ENCODE results near the gene XYLT1. TPM values are rescaled to one million over a fixed set of nuclear protein-coding genes. Genes with fewer than 3 reads are reported as not detected.

The XYLT1 gene
- total and polyA plus RNA-seq, 2 of the 8 experiments (the other 6 are each of a cell fraction or from before 2014, with no cell fraction given) = 6.6 to 25.4 TPM

DNA sequence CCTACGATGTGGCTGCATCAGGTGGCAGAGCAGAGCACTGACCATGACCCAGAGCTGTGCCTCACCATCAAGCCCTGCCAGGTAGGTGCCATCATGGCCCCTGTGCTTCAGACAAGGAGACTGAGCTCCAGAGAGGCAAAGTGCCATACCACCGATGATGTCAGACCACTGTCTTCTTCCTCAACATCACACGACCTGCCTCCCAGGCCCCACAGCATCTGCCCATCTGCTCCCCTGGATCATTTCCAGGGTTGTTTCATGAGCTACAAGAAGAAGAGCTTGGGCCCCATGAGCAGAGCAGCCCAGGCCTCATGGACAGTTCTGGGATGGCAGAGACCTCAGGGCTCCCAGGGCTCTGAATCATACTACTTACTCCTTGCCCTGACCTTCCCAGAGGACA is 9.9 kb downstream of the XYLT1 start:
- CTCF ChIA-PET (ENCODE audit: partially characterized antibody) = interaction anchor here (1.0 kb wide), 1 partner anchor 261 kb away, joined by 3 read pairs; no protein-coding TSS in a partner anchor
- H2BK120ac ChIP-seq (replicated peaks; ENCODE audit: low read depth, low read length) = no peak overlapping the region
- no peak overlapping the region for H3K4me2 ChIP-seq (ENCODE audit: insufficient read depth in 1 of 2, low read depth in 2 of 2, low read length in 2 of 2)
- H3K36me3 ChIP-seq (ENCODE audit: control insufficient read depth in 2 of 4, insufficient read depth in 4 of 4, low read length in 3 of 4) = no peaks in the 10 kb centered on the region
- H3K14ac ChIP-seq (ENCODE audit: insufficient read length) = no peak overlapping the region
- H2AFZ ChIP-seq (ENCODE audit: low read length) = no peak overlapping the region
- no peak overlapping the region for H4K8ac ChIP-seq (ENCODE audit: extremely low read depth, insufficient read depth, low read length)
- no peak overlapping the region for H3K9ac ChIP-seq (replicated peaks in 1 of 4; ENCODE audit: extremely low read depth in 1 of 4, low read depth in 3 of 4, low read length in 3 of 4)
- H2BK12ac ChIP-seq (ENCODE audit: low read depth, low read length) = peak overlapping the region; percentile 65; the same call in 1 of the 2 replicates
- DNase-seq (ENCODE audit: low read depth in 1 of 2, low spot score in 2 of 2) = no peak
- H2BK20ac ChIP-seq (ENCODE audit: low read length) = no peak overlapping the region
- no peaks in the 10 kb centered on the region for H3K9me3 ChIP-seq (ENCODE audit: insufficient read depth in 2 of 2, low read depth in 1 of 2, low read length in 1 of 2)
- H3K4me1 ChIP-seq (replicated peaks in 1 of 4; ENCODE audit: control insufficient read depth in 3 of 4, insufficient read depth in 4 of 4, low read length in 3 of 4) = peaks cover 3 to 29% (median 15%) of the 10 kb centered on the region in 4 experiments; a peak in 6 of 7 replicates
- 0 out of 2 replicates have a peak overlapping the region, but pooled peaks have one; percentile 49 for H2BK15ac ChIP-seq (ENCODE audit: low read length)
- H3K27ac ChIP-seq (ENCODE audit: low read depth, low read length) = no peak overlapping the region
- no peak overlapping the region for H3K4ac ChIP-seq (replicated peaks; ENCODE audit: insufficient read length, low read depth, low read length)
- no peaks in the 10 kb centered on the region; the same call in 1 of the 2 replicates for H3K23me2 ChIP-seq (ENCODE audit: low read depth, low read length)
- H2AK5ac ChIP-seq (ENCODE audit: low read depth, low read length) = peak overlapping the region; percentile 72; the same call in 1 of the 2 replicates
- H4K91ac ChIP-seq (replicated peaks; ENCODE audit: insufficient read length, low read length) = peak overlapping the region; percentile 45
- H4K20me1 ChIP-seq (replicated peaks in 1 of 2; ENCODE audit: control insufficient read depth in 1 of 2, insufficient read depth in 2 of 2, low read length in 2 of 2) = peaks cover 0 to 3% of the 10 kb centered on the region in 2 experiments
- H2BK5ac ChIP-seq (ENCODE audit: low read depth, low read length) = peak overlapping the region; percentile 31; the same call in 1 of the 2 replicates
- FAIRE-seq = no peak
- no peak overlapping the region for H3K18ac ChIP-seq (ENCODE audit: extremely low read depth, low read length)
- H3K27me3 ChIP-seq (replicated peaks in 1 of 4; ENCODE audit: control insufficient read depth in 3 of 4, extremely low read depth in 1 of 4, insufficient read depth in 3 of 4, low read length in 3 of 4) = no peaks in the 10 kb centered on the region
- no peak for TF ChIP-seq POLR2A (IDR thresholded peaks at IDR 0.05; ENCODE audit: control extremely low read depth in 1 of 2, low read depth in 2 of 2, low read length in 2 of 2)
- TF ChIP-seq BACH1 (IDR thresholded peaks at IDR 0.05; ENCODE audit: low read length) = no peak
- TF ChIP-seq CEBPB (IDR thresholded peaks at IDR 0.05; ENCODE audit: low read depth, low read length) = no peak
- TF ChIP-seq BCL11A (IDR thresholded peaks at IDR 0.05; ENCODE audit: low read depth in 2 of 2, low read length in 2 of 2) = no peak
- TF ChIP-seq PHF8 (conservative IDR thresholded peaks at IDR 0.05; ENCODE audit: low read depth, low read length) = no peak
- H3K79me2 ChIP-seq (ENCODE audit: control insufficient read depth in 1 of 2, insufficient read depth in 2 of 2, low read length in 2 of 2) = peaks cover 0 to 84% of the 10 kb centered on the region in 2 experiments; a peak in 3 of 4 replicates
- peaks cover 19% of the 10 kb centered on the region for H3K79me1 ChIP-seq (ENCODE audit: low read depth, low read length)
- H3K23ac ChIP-seq (ENCODE audit: insufficient read length) = no peak overlapping the region
- no peak overlapping the region for H3K4me3 ChIP-seq (ENCODE audit: extremely low read depth in 1 of 4, insufficient read depth in 2 of 4, low read depth in 3 of 4, low read length in 4 of 4)
- no peak overlapping the region for H3K56ac ChIP-seq (replicated peaks; ENCODE audit: insufficient read length, low read depth, low read length)
- WGBS, 2 experiments (ENCODE audit: extremely low coverage in 1 of 2, insufficient coverage in 1 of 2, insufficient read length in 1 of 2, insufficient replicate concordance in 2 of 2, low coverage in 1 of 2, low lambda C conversion rate in 2 of 2, missing lambda C conversion rate in 1 of 2) = 86% methylated on average over 3 of the region's 3 CpGs; no CpG with 5 or more reads in 1 of the 2 experiments
- H4K5ac ChIP-seq (ENCODE audit: insufficient read length, low read depth, low read length) = no peak overlapping the region
- POLR2A ChIA-PET (ENCODE audit: partially characterized antibody) = no interaction called here

All from H1 (cell line).